ENCODE measurements around the gene CARD11.

- TF ChIP-seq CTCF (conservative IDR thresholded peaks at IDR 0.05 in 1 of 2, IDR thresholded peaks at IDR 0.05 in 1 of 2; ENCODE audit: low read depth in 1 of 2, low read length in 2 of 2) (no peak), EZH2 (IDR thresholded peaks at IDR 0.05; ENCODE audit: low read length, missing control alignments) (no peak)
Observed at GRCh38 chr7:2862831-2863361, 180.8 kb downstream of the CARD11 start.

Measured in fibroblast of lung (primary cell).